Central memory CD8-positive, alpha-beta T cell (primary cell): ENCODE measurements around the gene LIG1.

Experiments used
- ATAC-seq: fragments of 150-1000 bp; cut with Tn5 transposase; replicated peaks from 2 replicates; pipeline ENCODE4 v1.10.0; 2022; ENCODE audit warnings: mild to moderate bottlenecking, moderate FRiP score, moderate number of reproducible peaks; ENCODE audit not compliant: poor library complexity, severe bottlenecking; ENCODE audit errors: extremely low read depth
- DNase-seq, 2 donors: peaks; one replicate each; pipeline ENCODE4 v3.0.0; 2021; ENCODE audit warnings: low spot score in 2 of 2
- H3K27ac Mint-ChIP-seq: one replicate; pipeline ENCODE4 v1.8.0; 2022; ENCODE audit warnings: low read depth, mild to moderate bottlenecking, moderate library complexity, mixed read lengths
- H3K27me3 Mint-ChIP-seq: one replicate; pipeline ENCODE4 v1.8.0; 2022; ENCODE audit warnings: mixed read lengths
- H3K36me3 Mint-ChIP-seq: one replicate; pipeline ENCODE4 v1.8.0; 2022; ENCODE audit warnings: mild to moderate bottlenecking, moderate library complexity, mixed read lengths; ENCODE audit not compliant: insufficient read depth
- H3K4me1 Mint-ChIP-seq: one replicate; pipeline ENCODE4 v1.8.0; 2022; ENCODE audit warnings: mixed read lengths
- H3K4me3 Mint-ChIP-seq: one replicate; pipeline ENCODE4 v1.8.0; 2022; ENCODE audit warnings: mild to moderate bottlenecking, moderate library complexity, mixed read lengths
- H3K9me3 Mint-ChIP-seq: one replicate; pipeline ENCODE4 v1.8.0; 2022; ENCODE audit warnings: mixed read lengths

Gene LIG1

DNA sequence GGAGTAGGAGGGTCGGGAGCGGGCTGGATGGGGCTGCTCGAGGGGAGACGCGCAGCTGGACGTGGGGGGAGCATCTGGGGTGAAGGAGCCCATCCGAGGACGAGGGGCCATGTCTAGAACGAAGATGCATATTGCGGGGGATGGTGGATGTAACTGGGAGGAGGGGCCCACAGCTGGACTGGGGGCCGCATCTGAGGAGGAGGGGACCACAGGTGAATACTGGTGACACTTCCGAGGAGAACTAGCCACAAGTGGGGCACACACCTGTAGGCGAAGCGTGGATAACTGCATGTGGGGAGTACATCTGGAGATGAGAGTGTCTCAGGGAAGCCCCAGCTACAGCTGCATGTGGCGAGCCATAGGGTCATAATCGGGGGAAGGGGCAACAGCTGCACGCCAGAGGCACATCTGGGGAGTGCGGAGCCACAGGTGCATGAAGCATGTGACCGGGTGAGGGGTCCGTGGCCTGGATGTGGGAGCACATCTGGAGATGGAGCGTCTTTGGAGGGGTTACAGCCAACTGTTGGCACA, 738 bp upstream of the LIG1 start:
- Mint-ChIP-seq H3K9me3 (no peaks in the 10 kb centered on the region), H3K4me3 (peak overlapping the region; percentile 84), H3K36me3 (peaks cover 13% of the 10 kb centered on the region), H3K4me1 (peaks cover 31% of the 10 kb centered on the region), H3K27ac (peak overlapping the region; percentile 90), H3K27me3 (no peaks in the 10 kb centered on the region)
- DNase-seq (peak in 1 of 2 donors; percentile 11), ATAC-seq (no peak)

DNA sequence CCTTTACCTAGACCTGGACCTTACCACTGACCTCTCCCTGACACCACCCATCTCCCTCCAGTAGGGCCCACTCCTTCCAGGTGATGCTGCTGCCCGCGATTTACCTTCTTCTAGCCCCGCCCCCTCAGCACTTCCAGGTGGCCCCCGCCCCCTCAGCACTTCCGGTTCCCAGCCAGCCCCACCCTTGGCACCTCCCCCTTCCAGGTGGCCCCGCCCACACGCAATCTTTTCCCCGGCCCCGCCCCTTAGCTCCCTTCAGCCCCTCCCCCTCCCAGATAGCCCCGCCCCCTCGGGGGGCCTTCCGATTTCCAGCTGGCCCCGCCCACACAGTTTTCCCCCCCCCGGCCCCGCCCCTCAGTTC, 586 bp downstream of the LIG1 start:
- Mint-ChIP-seq H3K4me1 (peaks cover 24% of the 10 kb centered on the region), H3K27me3 (no peaks in the 10 kb centered on the region), H3K9me3 (no peaks in the 10 kb centered on the region), H3K36me3 (peaks cover 13% of the 10 kb centered on the region), H3K27ac (peak overlapping the region; percentile 90), H3K4me3 (peak overlapping the region; percentile 84)
- DNase-seq (peak; percentile 82 to 89), ATAC-seq (peak; percentile 45)

DNA sequence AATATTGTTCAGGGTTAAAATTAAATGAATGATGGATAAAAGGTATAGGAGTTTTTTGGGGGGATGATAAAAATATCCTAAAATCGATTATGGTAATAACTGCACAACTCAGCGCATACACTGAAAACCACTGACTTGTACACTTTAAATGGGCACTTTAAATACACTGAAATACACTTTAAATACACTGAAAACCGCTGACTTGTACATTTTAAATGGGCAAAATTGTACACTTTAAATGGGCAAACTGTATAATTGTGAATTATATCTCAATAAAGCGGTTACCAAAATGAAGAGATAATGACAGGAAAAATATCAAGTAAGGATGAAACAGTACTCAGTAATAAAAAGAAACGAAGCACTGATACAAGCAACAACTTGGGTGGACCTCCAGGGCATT, 1.5 kb downstream of the LIG1 start:
- Mint-ChIP-seq H3K4me1 (peaks cover 24% of the 10 kb centered on the region), H3K27ac (no peak overlapping the region), H3K27me3 (no peaks in the 10 kb centered on the region), H3K4me3 (peak overlapping the region; percentile 84), H3K9me3 (no peaks in the 10 kb centered on the region), H3K36me3 (peaks cover 13% of the 10 kb centered on the region)
- DNase-seq (no peak), ATAC-seq (no peak)

DNA sequence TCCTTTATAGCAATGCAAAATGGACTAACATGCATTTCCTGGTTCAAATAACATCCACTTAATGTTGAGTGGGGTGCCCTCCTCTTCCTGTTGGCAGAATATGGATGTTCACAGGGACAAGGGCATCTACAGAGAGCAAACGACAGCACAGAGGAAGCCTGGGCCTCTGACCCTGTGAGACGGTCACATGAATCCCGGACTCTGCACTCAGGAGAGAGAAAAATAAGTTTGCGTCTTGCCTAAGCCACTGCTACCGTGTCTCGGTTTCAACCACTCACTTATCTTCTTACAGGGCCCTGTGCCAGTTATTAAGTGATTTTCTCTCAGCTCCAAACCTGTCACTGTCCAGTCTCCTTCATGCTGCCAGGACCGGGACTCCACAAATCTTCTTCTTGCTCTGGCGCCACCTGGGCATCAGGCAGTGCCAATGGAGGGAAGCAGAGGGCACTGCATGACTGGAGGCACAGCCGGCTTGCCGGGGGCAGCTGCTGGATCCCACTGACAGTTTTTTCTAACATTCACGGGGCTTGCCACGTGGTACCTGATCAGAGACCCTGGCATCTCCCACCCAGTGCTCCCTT, 11.8 kb downstream of the LIG1 start:
- H3K36me3 Mint-ChIP-seq = peaks cover 12% of the 10 kb centered on the region
- H3K9me3 Mint-ChIP-seq = no peaks in the 10 kb centered on the region
- no peak overlapping the region for H3K4me3 Mint-ChIP-seq
- H3K27ac Mint-ChIP-seq = no peak overlapping the region
- no peaks in the 10 kb centered on the region for H3K27me3 Mint-ChIP-seq
- ATAC-seq (no peak), DNase-seq (no peak)
- no peaks in the 10 kb centered on the region for H3K4me1 Mint-ChIP-seq

DNA sequence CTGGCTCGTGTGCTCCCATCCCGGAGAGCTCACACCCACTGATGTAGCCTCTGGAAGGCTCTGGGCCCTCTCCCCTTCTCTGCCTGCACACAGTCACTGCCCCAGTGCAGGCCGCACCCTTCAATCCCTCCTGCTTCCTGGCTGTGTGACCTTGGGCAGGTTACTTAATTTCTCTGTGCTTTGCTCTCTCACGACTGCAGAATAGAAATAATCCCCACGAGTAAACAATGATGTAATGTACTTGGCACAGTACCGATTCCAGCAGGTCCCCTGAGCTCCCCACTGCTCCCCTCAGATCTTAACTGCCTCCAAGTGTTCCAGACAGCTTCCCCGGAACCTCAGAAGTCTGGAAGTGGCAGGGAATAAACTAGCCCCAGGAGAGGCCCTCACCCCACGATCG, 16.1 kb downstream of the LIG1 start:
- H3K9me3 Mint-ChIP-seq = no peaks in the 10 kb centered on the region
- DNase-seq (no peak), ATAC-seq (no peak)
- H3K36me3 Mint-ChIP-seq = peaks cover 22% of the 10 kb centered on the region
- no peaks in the 10 kb centered on the region for H3K27me3 Mint-ChIP-seq
- H3K4me3 Mint-ChIP-seq = no peak overlapping the region
- H3K4me1 Mint-ChIP-seq = no peaks in the 10 kb centered on the region
- H3K27ac Mint-ChIP-seq = peak overlapping the region; percentile 59

DNA sequence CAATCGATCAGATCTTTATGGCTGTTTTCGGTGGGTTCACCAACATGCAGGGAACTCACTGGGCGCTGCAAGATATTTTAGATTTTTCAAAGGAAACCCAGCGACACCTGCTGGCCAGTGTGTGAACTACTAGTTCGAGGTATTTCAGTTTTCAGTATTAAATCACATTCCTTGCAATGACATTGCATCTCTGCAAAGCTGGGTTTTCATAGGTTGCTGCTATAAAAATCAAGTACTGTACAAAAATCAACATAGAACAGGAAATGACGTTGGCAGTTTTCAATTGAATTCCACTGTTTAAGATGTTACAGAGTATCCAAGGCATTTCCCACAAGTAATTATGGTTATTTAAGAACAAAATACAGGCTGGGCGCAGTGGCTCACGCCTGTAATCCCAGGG, 17.6 kb downstream of the LIG1 start:
- ATAC-seq = no peak
- peak; percentile 46 to 66 for DNase-seq

DNA sequence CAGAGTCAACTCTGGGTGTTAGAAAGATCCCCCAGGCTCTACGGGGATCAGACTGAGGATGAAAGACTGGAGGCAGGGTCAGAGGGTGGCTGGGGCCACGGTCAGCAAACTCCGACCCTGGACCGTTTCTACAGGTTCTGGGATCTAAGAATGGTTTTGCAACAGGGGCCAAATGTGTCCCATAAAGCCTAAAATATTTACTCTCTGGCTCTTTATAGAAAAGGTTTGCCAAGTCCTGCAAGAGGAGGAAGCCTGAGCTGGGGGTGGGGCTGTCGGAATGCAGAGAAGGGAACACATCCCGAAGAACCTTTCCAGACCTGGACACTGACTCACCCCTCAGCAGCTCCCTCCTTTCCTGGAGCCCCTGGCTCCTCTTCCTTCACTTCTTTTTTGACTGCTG, 20.7 kb downstream of the LIG1 start:
- no peak overlapping the region for H3K4me3 Mint-ChIP-seq
- H3K4me1 Mint-ChIP-seq = no peaks in the 10 kb centered on the region
- DNase-seq = no peak
- H3K27ac Mint-ChIP-seq = no peak overlapping the region
- no peak for ATAC-seq
- H3K27me3 Mint-ChIP-seq = no peaks in the 10 kb centered on the region
- H3K9me3 Mint-ChIP-seq = no peaks in the 10 kb centered on the region
- peaks cover 29% of the 10 kb centered on the region for H3K36me3 Mint-ChIP-seq

More for the DNA sequence above, 17.6 kb downstream of the LIG1 start:
- Mint-ChIP-seq H3K4me1 (no peaks in the 10 kb centered on the region), H3K27ac (no peak overlapping the region), H3K4me3 (no peak overlapping the region), H3K27me3 (no peaks in the 10 kb centered on the region), H3K36me3 (peaks cover 26% of the 10 kb centered on the region), H3K9me3 (no peaks in the 10 kb centered on the region)

DNA sequence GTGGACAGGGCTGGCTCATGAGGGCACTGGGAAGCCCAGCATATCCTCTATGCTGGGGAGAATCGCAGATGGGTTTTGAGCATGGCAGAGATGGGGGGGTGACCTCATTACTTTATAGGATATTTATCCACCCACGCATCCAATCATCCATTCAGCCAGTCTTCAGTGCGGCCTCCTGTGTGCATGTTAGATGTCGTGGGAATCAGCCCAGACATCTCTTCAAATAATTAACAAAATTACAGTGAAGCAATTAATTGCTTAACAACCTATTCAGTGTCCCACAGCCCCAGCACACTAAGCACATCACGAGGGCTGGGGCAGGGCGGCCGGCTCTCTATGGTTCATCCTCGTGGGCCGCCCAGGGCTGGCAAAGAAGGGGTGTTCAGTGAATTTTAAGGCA, 21.6 kb downstream of the LIG1 start:
- Mint-ChIP-seq H3K36me3 (peaks cover 29% of the 10 kb centered on the region), H3K27me3 (no peaks in the 10 kb centered on the region), H3K4me3 (no peak overlapping the region), H3K4me1 (no peaks in the 10 kb centered on the region), H3K27ac (no peak overlapping the region), H3K9me3 (no peaks in the 10 kb centered on the region)
- no peak for ATAC-seq
- DNase-seq = no peak

DNA sequence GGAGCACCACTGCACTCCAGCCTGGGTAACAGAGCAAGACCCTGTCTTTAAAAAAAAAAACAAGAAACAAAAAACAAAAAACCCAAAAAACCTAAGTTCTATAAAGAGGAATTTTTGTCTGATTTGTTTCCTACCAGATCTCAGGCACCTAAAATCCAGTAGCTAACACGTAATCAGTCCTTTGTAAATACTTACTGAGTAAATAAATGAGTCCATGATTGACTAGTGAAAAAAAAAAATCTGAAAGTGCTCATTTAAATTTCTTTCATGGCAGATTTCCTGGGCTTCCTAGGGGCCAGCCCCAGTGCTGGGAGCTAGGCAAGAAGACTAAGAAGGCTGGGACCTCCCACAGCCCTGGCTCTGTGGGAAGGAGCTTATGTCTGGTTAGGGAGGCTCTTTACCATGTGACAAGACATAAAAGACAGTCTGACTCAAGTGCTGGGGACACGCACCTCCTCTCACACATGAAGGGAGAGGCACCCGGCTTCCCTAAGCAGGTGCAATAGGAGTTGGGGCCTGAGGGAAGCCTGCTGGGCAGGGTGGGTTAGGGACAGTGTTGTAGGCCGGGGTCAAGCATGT, 22.5 kb downstream of the LIG1 start:
- H3K27me3 Mint-ChIP-seq = no peaks in the 10 kb centered on the region
- H3K4me1 Mint-ChIP-seq = no peaks in the 10 kb centered on the region
- no peaks in the 10 kb centered on the region for H3K9me3 Mint-ChIP-seq
- no peak for ATAC-seq
- no peak overlapping the region for H3K4me3 Mint-ChIP-seq
- no peak overlapping the region for H3K27ac Mint-ChIP-seq
- H3K36me3 Mint-ChIP-seq = peaks cover 29% of the 10 kb centered on the region
- no peak for DNase-seq

DNA sequence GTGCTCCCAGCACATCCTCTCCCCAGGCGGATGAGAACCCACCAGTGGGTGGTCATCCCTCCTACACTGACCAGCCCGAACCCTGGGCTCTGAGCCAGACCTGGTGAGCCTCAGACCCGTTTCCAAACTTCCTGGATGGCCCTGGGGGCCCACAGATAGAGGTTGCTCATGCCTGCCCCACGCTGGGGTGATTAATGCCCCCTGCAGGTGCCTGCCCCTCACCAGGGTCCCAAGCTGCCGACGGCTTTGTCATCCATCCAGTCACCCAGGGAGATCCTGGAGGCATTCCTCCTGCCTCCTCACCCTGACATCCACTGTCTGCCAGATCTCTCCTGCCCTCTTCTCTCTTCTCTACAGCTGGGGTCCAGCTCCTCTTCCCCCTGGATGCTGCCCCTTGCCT, 31.1 kb downstream of the LIG1 start:
- H3K36me3 Mint-ChIP-seq = peaks cover 4% of the 10 kb centered on the region
- ATAC-seq (no peak), DNase-seq (no peak)
- no peak overlapping the region for H3K27ac Mint-ChIP-seq
- H3K4me1 Mint-ChIP-seq = no peaks in the 10 kb centered on the region
- H3K9me3 Mint-ChIP-seq = no peaks in the 10 kb centered on the region
- H3K4me3 Mint-ChIP-seq = no peak overlapping the region
- H3K27me3 Mint-ChIP-seq = no peaks in the 10 kb centered on the region

DNA sequence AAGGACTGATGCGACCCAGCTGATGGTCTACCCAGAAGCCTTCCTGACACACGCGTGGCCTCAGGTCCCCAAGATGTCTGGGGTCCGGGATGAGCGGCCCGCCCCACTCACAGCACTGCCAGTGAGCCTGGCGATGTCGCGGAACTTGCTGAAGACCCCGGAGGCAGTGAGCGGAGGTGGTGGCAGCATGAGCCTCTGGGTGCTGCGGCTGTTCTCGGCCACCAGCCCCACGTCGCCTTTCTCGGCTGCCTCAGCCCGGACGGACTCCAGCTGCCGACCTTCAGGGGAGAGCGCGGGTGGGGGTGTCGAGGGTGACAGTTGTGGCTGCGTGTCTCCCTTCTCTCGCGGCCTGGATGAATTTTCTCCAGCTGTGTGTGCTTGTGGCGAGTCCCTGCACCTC, 32.7 kb downstream of the LIG1 start:
- peaks cover 10% of the 10 kb centered on the region for H3K36me3 Mint-ChIP-seq
- no peak overlapping the region for H3K27ac Mint-ChIP-seq
- no peaks in the 10 kb centered on the region for H3K27me3 Mint-ChIP-seq

DNA sequence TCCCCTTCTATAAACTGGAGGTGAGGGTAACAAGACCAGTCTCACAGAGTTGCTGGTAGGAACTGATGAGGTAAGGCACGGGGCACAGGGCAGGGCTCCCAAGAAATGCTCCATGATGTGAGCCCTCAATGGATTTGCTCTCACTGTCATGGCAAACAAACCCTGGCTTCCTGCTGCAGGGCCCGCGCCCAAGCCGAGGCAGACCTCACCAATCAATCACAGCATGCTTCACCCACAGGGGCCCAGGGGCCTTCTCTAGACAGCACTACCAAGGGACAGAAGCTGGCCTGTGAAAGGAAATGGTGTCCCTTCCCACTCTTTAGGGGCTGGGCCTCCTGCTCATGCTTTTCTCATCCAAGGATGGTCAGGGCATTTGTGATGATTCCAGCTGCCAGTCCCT, 33.6 kb downstream of the LIG1 start:
- no peak for DNase-seq
- Mint-ChIP-seq H3K4me1 (no peaks in the 10 kb centered on the region), H3K36me3 (peaks cover 10% of the 10 kb centered on the region), H3K27me3 (no peaks in the 10 kb centered on the region), H3K4me3 (no peak overlapping the region), H3K27ac (no peak overlapping the region), H3K9me3 (no peaks in the 10 kb centered on the region)
- no peak for ATAC-seq

More for the DNA sequence above, 32.7 kb downstream of the LIG1 start:
- H3K4me1 Mint-ChIP-seq = no peaks in the 10 kb centered on the region
- no peak for ATAC-seq
- no peaks in the 10 kb centered on the region for H3K9me3 Mint-ChIP-seq
- DNase-seq = no peak
- no peak overlapping the region for H3K4me3 Mint-ChIP-seq

DNA sequence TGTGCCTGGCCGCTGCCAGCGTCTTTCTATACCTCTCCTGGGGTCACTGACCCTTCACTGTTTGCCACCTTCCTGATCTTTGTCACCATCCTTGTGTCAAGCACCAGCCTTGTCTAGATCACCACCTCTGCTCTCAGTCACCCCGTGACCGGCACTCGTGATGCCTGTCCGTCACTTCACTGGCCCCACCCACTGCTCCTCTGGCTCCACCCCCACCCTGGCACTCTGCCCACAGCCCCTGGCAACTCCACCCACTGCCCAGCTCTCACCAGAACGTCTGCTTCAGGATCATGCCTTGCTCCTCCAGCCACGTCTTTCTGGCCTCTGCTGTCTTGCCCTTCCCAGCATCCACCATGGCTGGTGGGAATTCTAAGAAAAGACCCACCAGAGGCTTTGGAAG, 34.7 kb downstream of the LIG1 start:
- Mint-ChIP-seq H3K9me3 (no peaks in the 10 kb centered on the region), H3K27ac (peak overlapping the region; percentile 41), H3K4me1 (no peaks in the 10 kb centered on the region), H3K4me3 (no peak overlapping the region), H3K36me3 (peaks cover 10% of the 10 kb centered on the region), H3K27me3 (no peaks in the 10 kb centered on the region)
- ATAC-seq = no peak
- no peak for DNase-seq
